ENCODE data around the gene ATP9A. TPM values are rescaled to one million over a fixed set of nuclear protein-coding genes. Genes with fewer than 3 reads are reported as not detected.

Gene ATP9A
- total RNA-seq, 4 donors from 2014 or later = 17.6 to 28.2 (median 19.5) TPM

- Histone ChIP-seq H3K4me1 (peaks cover 11 to 28% (median 17%) of the 10 kb centered on the region in 3 donors), H3K36me3 (no peaks in the 10 kb centered on the region), H3K27me3 (peaks cover 0 to 67% (median 6%) of the 10 kb centered on the region in 4 donors), H3K4me3 (peak overlapping the region; percentile 25 to 66 (median 45)), H3K27ac (peak overlapping the region in 1 of 4 donors; percentile 13), H3K9me3 (no peaks in the 10 kb centered on the region)
- no peak for TF ChIP-seq POLR2A (IDR thresholded peaks at IDR 0.05)
- TF ChIP-seq CTCF (IDR thresholded peaks at IDR 0.05) = no peak
- intact Hi-C loops (cut with DNase I) = loop anchor here (10.0 kb wide), 1 partner anchor 284 kb away; no protein-coding TSS in a partner anchor
- WGBS, 2 donors = 3% methylated on average over 6 of the region's 18 CpGs; no CpG with 5 or more reads in 1 of the 2 donors
- no peak for DNase-seq
Measured at GRCh38 chr20:51800872-51801121, 32.6 kb upstream of the ATP9A start.

GRCh38 chr20:51800060-51800871 is 32.1 kb upstream of the ATP9A start:
- TF ChIP-seq CTCF (IDR thresholded peaks at IDR 0.05) (peak; percentile 16 to 86 (median 66)), POLR2A (IDR thresholded peaks at IDR 0.05) (no peak)
- intact Hi-C loops (cut with DNase I) = loop anchor here (10.0 kb wide), 1 partner anchor 285 kb away; no protein-coding TSS in a partner anchor
- DNase-seq = no peak

DNA sequence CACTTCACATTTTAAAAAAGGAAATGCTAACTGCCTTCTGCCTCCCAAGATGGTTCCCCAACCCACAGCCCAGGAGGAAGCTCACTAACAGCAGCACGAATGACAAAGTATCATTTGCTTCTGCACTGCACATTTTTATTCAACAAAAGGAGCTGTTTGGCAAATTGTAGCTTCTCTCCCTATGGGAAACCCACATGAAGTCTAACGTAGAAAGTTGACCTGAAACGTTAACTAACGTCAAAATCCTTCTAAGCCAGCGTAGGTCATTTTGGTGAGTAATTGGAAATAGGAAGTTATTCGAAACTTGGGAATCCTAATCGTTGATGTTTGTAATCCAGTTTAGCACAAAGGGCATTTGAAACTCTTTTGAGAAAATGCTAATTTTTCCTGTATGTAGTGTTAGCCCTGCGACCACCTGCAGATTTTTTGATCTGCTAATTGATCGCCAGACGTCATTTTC is 31.2 kb upstream of the ATP9A start:
- H3K27ac ChIP-seq = no peak overlapping the region
- H3K27me3 ChIP-seq = peaks cover 0 to 62% (median 6%) of the 10 kb centered on the region in 4 donors
- TF ChIP-seq POLR2A (IDR thresholded peaks at IDR 0.05) (no peak), CTCF (IDR thresholded peaks at IDR 0.05) (no peak)
- H3K9me3 ChIP-seq = no peaks in the 10 kb centered on the region
- peaks cover 11 to 28% (median 17%) of the 10 kb centered on the region in 3 donors for H3K4me1 ChIP-seq
- no peaks in the 10 kb centered on the region for H3K36me3 ChIP-seq
- no peak for DNase-seq
- whole genome bisulfite sequencing, 2 donors = 35% methylated on average over 10 of the region's 10 CpGs
- intact Hi-C loops (cut with DNase I) = no loop called here
- no peak overlapping the region for H3K4me3 ChIP-seq

More at GRCh38 chr20:51800060-51800871, 32.1 kb upstream of the ATP9A start:
- peak overlapping the region; percentile 25 to 66 (median 45) for H3K4me3 ChIP-seq
- H3K4me1 ChIP-seq = peaks cover 11 to 28% (median 17%) of the 10 kb centered on the region in 3 donors
- no peaks in the 10 kb centered on the region for H3K36me3 ChIP-seq
- no peaks in the 10 kb centered on the region for H3K9me3 ChIP-seq
- 0% methylated on average over 2 to 4 of the region's 44 CpGs for WGBS, 2 donors
- H3K27me3 ChIP-seq = peaks cover 0 to 67% (median 6%) of the 10 kb centered on the region in 4 donors
- H3K27ac ChIP-seq = no peak overlapping the region

DNA sequence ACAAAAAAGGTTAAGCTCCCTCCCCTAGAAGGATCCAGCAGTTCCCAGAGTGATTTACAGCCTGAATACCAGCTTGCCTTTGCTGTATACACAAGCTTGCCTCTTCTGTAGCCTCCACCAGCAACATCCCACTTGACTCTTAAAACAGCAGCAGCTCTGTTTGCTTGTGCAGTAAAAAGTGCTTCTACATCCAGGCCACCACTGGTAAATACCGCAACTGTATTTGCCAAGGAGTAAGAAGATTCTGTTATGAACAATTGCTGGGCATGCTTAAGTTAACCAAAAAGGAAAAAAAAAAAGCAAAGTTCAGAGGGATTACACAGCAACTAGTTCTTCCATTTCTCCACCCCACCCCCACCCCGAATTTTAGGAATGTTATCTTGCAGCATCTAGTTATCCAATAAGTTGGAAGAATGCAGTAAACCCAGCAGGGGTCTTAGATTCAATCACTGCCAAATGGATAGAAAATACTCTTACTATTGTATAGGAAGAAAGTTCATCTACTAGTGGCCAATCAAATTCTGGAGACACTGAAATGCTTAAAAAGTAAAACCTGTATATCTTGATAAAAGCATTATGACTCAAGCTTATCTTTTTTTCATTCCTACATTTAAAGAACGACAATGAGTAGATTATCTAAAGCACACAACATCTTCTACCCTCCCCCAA is 29.3 kb upstream of the ATP9A start:
- Histone ChIP-seq H3K4me3 (no peak overlapping the region), H3K4me1 (peaks cover 11 to 28% (median 17%) of the 10 kb centered on the region in 3 donors), H3K9me3 (no peaks in the 10 kb centered on the region), H3K36me3 (no peaks in the 10 kb centered on the region), H3K27me3 (peaks cover 0 to 46% (median 6%) of the 10 kb centered on the region in 4 donors), H3K27ac (no peak overlapping the region)
- intact Hi-C loops (cut with DNase I) = no loop called here
- TF ChIP-seq CTCF (IDR thresholded peaks at IDR 0.05) (no peak), POLR2A (IDR thresholded peaks at IDR 0.05) (no peak)
- WGBS, 2 donors = 25 to 41% methylated on average over 3 of the region's 3 CpGs
- no peak for DNase-seq

GRCh38 chr20:51796340-51796739 is 28.1 kb upstream of the ATP9A start:
- TF ChIP-seq POLR2A (IDR thresholded peaks at IDR 0.05) (no peak), CTCF (IDR thresholded peaks at IDR 0.05) (no peak)
- WGBS, 2 donors = 69 to 81% methylated on average over 3 of the region's 3 CpGs
- peaks cover 0 to 38% (median 4%) of the 10 kb centered on the region in 4 donors for H3K27me3 ChIP-seq

More at GRCh38 chr20:51796340-51796739, 28.1 kb upstream of the ATP9A start:
- no peak overlapping the region for H3K27ac ChIP-seq
- H3K4me1 ChIP-seq = peaks cover 11 to 17% (median 13%) of the 10 kb centered on the region in 3 donors
- no peak for DNase-seq
- intact Hi-C loops (cut with DNase I) = no loop called here
- no peaks in the 10 kb centered on the region for H3K36me3 ChIP-seq
- no peak overlapping the region for H3K4me3 ChIP-seq
- no peaks in the 10 kb centered on the region for H3K9me3 ChIP-seq
